PC-3 (cell line): ENCODE results near the gene PARP15. TPM values are rescaled to one million over a fixed set of nuclear protein-coding genes. Genes with fewer than 3 reads are reported as not detected.

Experiments
- ATAC-seq: fragments of 200-7000 bp; cut with Tn5 transposase; 2 replicates; pipeline ENCODE4 v1.9.1; 2020; ENCODE audit warnings: mild to moderate bottlenecking, moderate library complexity
- BruUV-seq: library from RNA; stranded (reverse); fragments of 400-500 nt; replicated peaks from 2 replicates; lab custom pipeline; 2021; lab: Mats Ljungman, UMichigan
- CTCF ChIA-PET: fragments of 300-600 bp; sonication (Branson Sonifier 250); formaldehyde crosslinking; loops from one replicate; lab custom pipeline; 2022; ENCODE audit warnings: antibody characterized with exemption; lab: Charles Lee
- POLR2A ChIA-PET: fragments of 300-600 bp; sonication (Branson Sonifier 250); formaldehyde crosslinking; loops from one replicate; lab custom pipeline; 2022; ENCODE audit warnings: antibody characterized with exemption; ENCODE audit not compliant: unreplicated experiment; lab: Charles Lee
- DNase-seq: peaks from one replicate; pipeline ENCODE4 v3.0.0-alpha.2; 2015
- H2AFZ ChIP-seq: fragments of 300-600 bp; sonication (generic); 2 replicates; pipeline ENCODE4 v1.6.0; 2016; ENCODE audit warnings: antibody characterized with exemption, low read length
- H3F3A ChIP-seq: fragments of 300-600 bp; sonication (generic); one replicate; pipeline ENCODE4 v1.6.0; 2017; ENCODE audit warnings: antibody characterized with exemption, low read length, control low read depth, mild to moderate bottlenecking; ENCODE audit not compliant: unreplicated experiment
- H3K27ac ChIP-seq: fragments of 300-600 bp; sonication (generic); 2 replicates; pipeline ENCODE4 v1.5.1; 2016; ENCODE audit warnings: mild to moderate bottlenecking, low read length
- H3K27me3 ChIP-seq: fragments of 300-600 bp; sonication (generic); 2 replicates; pipeline ENCODE4 v1.6.1; 2016; ENCODE audit warnings: low read length, mixed read lengths
- H3K36me3 ChIP-seq: fragments of 300-600 bp; sonication (generic); 2 replicates; pipeline ENCODE4 v1.6.1; 2016; ENCODE audit warnings: low read depth, mixed run types, low read length, mixed read lengths
- H3K4me1 ChIP-seq: fragments of 300-600 bp; sonication (generic); 2 replicates; pipeline ENCODE4 v1.5.1; 2016; ENCODE audit warnings: low read length; ENCODE audit not compliant: insufficient read depth
- H3K4me2 ChIP-seq: fragments of 300-600 bp; sonication (generic); 2 replicates; pipeline ENCODE4 v1.6.0; 2016; ENCODE audit warnings: low read length
- H3K4me3 ChIP-seq: fragments of 300-600 bp; sonication (generic); 2 replicates; pipeline ENCODE4 v1.5.1; 2016; ENCODE audit warnings: mild to moderate bottlenecking, low read length, mixed read lengths
- H3K79me2 ChIP-seq: fragments of 300-600 bp; sonication (generic); 2 replicates; pipeline ENCODE4 v1.6.1; 2017; ENCODE audit warnings: low read length, mixed read lengths
- H3K9ac ChIP-seq: fragments of 300-600 bp; sonication (generic); 2 replicates; pipeline ENCODE4 v1.6.0; 2016; ENCODE audit warnings: mild to moderate bottlenecking, low read length
- H3K9me2 ChIP-seq: fragments of 300-600 bp; sonication (generic); replicated peaks from 2 replicates; pipeline ENCODE4 v1.6.1; 2016; ENCODE audit warnings: mixed run types, low read length, mixed read lengths
- H3K9me3 ChIP-seq: fragments of 300-600 bp; sonication (generic); 2 replicates; pipeline ENCODE4 v1.6.1; 2016; ENCODE audit warnings: low read length, mixed read lengths
- H4K20me1 ChIP-seq: fragments of 300-600 bp; sonication (generic); 2 replicates; pipeline ENCODE4 v1.6.1; 2016; ENCODE audit warnings: low read length, mixed read lengths
- CTCF ChIP-seq: fragments of 300-600 bp; sonication (generic); conservative IDR thresholded peaks from 2 replicates; pipeline ENCODE4 v1.5.1; 2017; ENCODE audit warnings: antibody characterized with exemption, low read depth, mild to moderate bottlenecking, low read length
- EZH2 ChIP-seq: fragments of 300-600 bp; sonication (generic); IDR thresholded peaks from one replicate; pipeline ENCODE4 v1.6.1; 2017; ENCODE audit warnings: antibody characterized with exemption, mild to moderate bottlenecking, low read length; ENCODE audit not compliant: unreplicated experiment
- EZH2phosphoT487 ChIP-seq: fragments of 300-600 bp; sonication (generic); IDR thresholded peaks from 2 replicates; pipeline ENCODE4 v1.6.1; 2018; ENCODE audit warnings: mild to moderate bottlenecking, antibody characterized with exemption, low read length, borderline replicate concordance
- intact Hi-C: fragments of 100-400 bp; cut with micrococcal nuclease; formaldehyde crosslinking; loops from 2 replicates; pipeline ENCODE4 v1.9.0; 2023
- total RNA-seq: library from RNA; depleted of rRNA; stranded (reverse); fragments of >200 nt; gene quantifications from 2 replicates; pipeline ENCODE4 v1.2.3, GENCODE V29; 2014

Gene PARP15
- total RNA-seq, 1 experiment from 2014 or later = not detected

GRCh38 chr3:122680475-122681283, 103.2 kb downstream of the PARP15 start, which contains the start of gene PARP14:
Gene PARP14, plus strand, starts transcription at chr3:122680839. Its CDS starts 45 bp downstream, at chr3:122680884.
- POLR2A ChIA-PET = no interaction called here
- TF ChIP-seq EZH2 (no peak), CTCF (peak; percentile 21; the same call in 1 of the 2 replicates)
- H3K9me2 ChIP-seq = no peaks in the 10 kb centered on the region
- H3K4me1 ChIP-seq = peaks cover 23% of the 10 kb centered on the region
- CTCF ChIA-PET = interaction anchor here (1.5 kb wide), 1 partner anchor 125 kb away, joined by 5 read pairs; no protein-coding TSS in a partner anchor
- H3F3A ChIP-seq = no peaks in the 10 kb centered on the region
- H3K27ac ChIP-seq = peak within 1 kb of the TSS; percentile 36
- intact Hi-C loops = loop anchor here (2.0 to 5.0 kb wide), 2 partner anchors 112 to 373 kb away; partner anchors contain the start of gene HSPBAP1
- peak within 1 kb of the TSS; percentile 79 for H3K9ac ChIP-seq
- peak within 1 kb of the TSS; percentile 99 for H2AFZ ChIP-seq
- peak; percentile 77 for DNase-seq
- peak within 1 kb of the TSS; percentile 86 for H3K4me2 ChIP-seq
- H3K79me2 ChIP-seq = peaks cover 14% of the 10 kb centered on the region
- H3K9me3 ChIP-seq = no peaks in the 10 kb centered on the region
- no peaks in the 10 kb centered on the region for H4K20me1 ChIP-seq
- no peaks in the 10 kb centered on the region for H3K36me3 ChIP-seq
- peak within 1 kb of the TSS; percentile 94 for H3K4me3 ChIP-seq
- BruUV-seq = no TSS peak
- peak; percentile 44 for ATAC-seq
- no peaks in the 10 kb centered on the region for H3K27me3 ChIP-seq

DNA sequence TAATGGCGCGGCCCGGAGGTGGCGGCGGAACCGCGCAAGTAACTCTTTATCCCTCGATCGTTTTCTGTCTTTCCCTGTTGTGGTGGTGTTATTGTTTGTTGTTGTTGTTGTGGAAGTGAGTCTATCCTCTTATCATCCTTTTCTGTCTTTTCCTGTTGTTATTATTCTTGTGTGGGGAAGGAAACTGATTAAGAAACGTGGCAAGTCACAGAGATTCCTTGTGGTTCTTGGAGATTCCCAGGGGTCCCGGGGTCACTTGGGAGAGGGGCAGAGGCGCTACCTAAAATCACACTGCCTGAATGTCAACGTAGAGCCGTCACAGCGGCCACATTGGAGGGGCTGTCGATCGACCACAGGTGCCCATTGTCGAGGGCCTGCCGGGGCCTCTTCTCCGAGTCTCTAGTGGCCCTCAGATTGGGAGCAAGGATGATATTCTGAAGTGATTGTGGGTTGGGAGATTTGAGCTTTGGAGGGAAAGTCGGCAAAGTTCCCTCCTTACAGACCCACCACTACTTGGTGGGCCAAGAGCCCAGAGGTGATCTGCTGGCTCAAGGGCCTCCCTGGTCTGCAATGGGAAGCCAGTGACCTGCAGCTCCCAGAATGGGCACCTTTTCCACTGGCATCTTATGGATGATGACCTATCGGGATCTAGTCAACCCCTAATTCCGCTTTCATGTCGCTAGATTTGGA, 104.0 kb downstream of the PARP15 start:
- ChIA-PET CTCF (no interaction called here), POLR2A (no interaction called here)
- Histone ChIP-seq H3K9me3 (no peaks in the 10 kb centered on the region), H3K4me3 (peak overlapping the region; percentile 94), H3K79me2 (peaks cover 14% of the 10 kb centered on the region), H3K27me3 (no peaks in the 10 kb centered on the region), H2AFZ (peak overlapping the region; percentile 99), H4K20me1 (no peaks in the 10 kb centered on the region), H3K4me1 (peaks cover 23% of the 10 kb centered on the region), H3K9me2 (no peaks in the 10 kb centered on the region), H3K9ac (peak overlapping the region; percentile 79), H3K36me3 (no peaks in the 10 kb centered on the region), H3K4me2 (peak overlapping the region; percentile 86), H3F3A (no peaks in the 10 kb centered on the region), H3K27ac (no peak overlapping the region)
- BruUV-seq = TSS peak; percentile 32
- intact Hi-C loops = loop anchor here (2.0 to 5.0 kb wide), 2 partner anchors 111 to 374 kb away; partner anchors contain the start of gene HSPBAP1
- DNase-seq = peak; percentile 15
- TF ChIP-seq CTCF = no peak
- TF ChIP-seq EZH2 = no peak
- TF ChIP-seq EZH2phosphoT487 = no peak
- no peak for ATAC-seq
